GM12878 (cell line): ENCODE measurements around the gene ABCA4. TPM values are rescaled to one million over a fixed set of nuclear protein-coding genes. Genes with fewer than 3 reads are reported as not detected.

ENCODE experiments used
- ATAC-seq: fragments of 200-7000 bp; cut with Tn5 transposase; 3 replicates; pipeline ENCODE4 v1.9.1; 2020; ENCODE audit warnings: mild to moderate bottlenecking, moderate library complexity
- BruUV-seq: library from RNA; stranded (reverse); fragments of 400-500 nt; replicated peaks from 2 replicates; lab custom pipeline; 2021; lab: Mats Ljungman, UMichigan
- CTCF ChIA-PET: fragments of 300-600 bp; sonication (Branson Sonifier 250); formaldehyde crosslinking; extraction: SDS; loops from one replicate; lab custom pipeline; 2021; ENCODE audit warnings: inconsistent platforms; lab: Yijun Ruan, JAX
- POLR2A ChIA-PET: fragments of 350-600 bp; formaldehyde crosslinking; extraction: SDS; loops from one replicate; lab custom pipeline; 2021; ENCODE audit warnings: inconsistent platforms; lab: Charles Lee
- RAD21 ChIA-PET: fragments of 300-600 bp; sonication (Branson Sonifier 250); formaldehyde crosslinking; loops from one replicate; lab custom pipeline; 2023; ENCODE audit warnings: antibody characterized with exemption; ENCODE audit not compliant: unreplicated experiment; lab: Charles Lee
- SMC1A ChIA-PET: fragments of 300-600 bp; sonication (Branson Sonifier 250); formaldehyde crosslinking; loops from one replicate; lab custom pipeline; 2023; ENCODE audit not compliant: unreplicated experiment, uncharacterized antibody; lab: Charles Lee
- DNase-seq: peaks from one replicate; pipeline ENCODE4 v3.0.0-alpha.2; 2011; ENCODE audit warnings: low read depth, low spot score
- FAIRE-seq: peaks from 3 replicates; lab custom pipeline; 2011; peaks lifted over from hg19 to GRCh38; lab: Jason Lieb, UNC
- H2AFZ ChIP-seq: 2 replicates; pipeline ENCODE4 v1.6.0; 2011; ENCODE audit warnings: low read depth, low read length, control low read depth; ENCODE audit not compliant: control insufficient read depth
- H3K27ac ChIP-seq: 2 replicates; pipeline ENCODE4 v1.5.1; 2011; ENCODE audit warnings: control low read depth; ENCODE audit not compliant: control insufficient read depth, insufficient read depth
- H3K27me3 ChIP-seq, 2 experiments: replicated peaks in 1 of 2; 2 replicates each; pipeline versions ENCODE4 v1.6.0 to v1.6.1; 2011; ENCODE audit warnings: low read length in 1 of 2; ENCODE audit not compliant: control insufficient read depth in 2 of 2, insufficient read depth in 2 of 2
- H3K36me3 ChIP-seq, 2 experiments: 2 replicates each; pipeline ENCODE4 v1.5.1; 2011; ENCODE audit warnings: low read length in 1 of 2; ENCODE audit not compliant: control insufficient read depth in 2 of 2, insufficient read depth in 2 of 2
- H3K4me1 ChIP-seq: 2 replicates; pipeline ENCODE4 v1.6.1; 2011; ENCODE audit warnings: mild to moderate bottlenecking, low read length, moderate library complexity, mixed read lengths; ENCODE audit not compliant: control insufficient read depth, insufficient read depth
- H3K4me2 ChIP-seq: 2 replicates; pipeline ENCODE4 v1.6.0; 2011; ENCODE audit warnings: control low read depth; ENCODE audit not compliant: control insufficient read depth, insufficient read depth
- H3K4me3 ChIP-seq: fragments of 200-600 bp; sonication (generic); 2 replicates; pipeline ENCODE4 v1.5.1; 2016
- H3K79me2 ChIP-seq: 2 replicates; pipeline ENCODE4 v1.6.0; 2011; ENCODE audit warnings: low read length; ENCODE audit not compliant: control insufficient read depth, insufficient read depth
- H3K9ac ChIP-seq: 2 replicates; pipeline ENCODE4 v1.8.0; 2011; ENCODE audit warnings: low read length, control low read depth, mixed read lengths; ENCODE audit not compliant: control insufficient read depth, insufficient read depth
- H3K9me3 ChIP-seq: replicated peaks from 3 replicates; pipeline ENCODE4 v1.5.1; 2011; ENCODE audit warnings: mild to moderate bottlenecking, low read length; ENCODE audit not compliant: control insufficient read depth, insufficient read depth
- H4K20me1 ChIP-seq: 2 replicates; pipeline ENCODE4 v1.6.0; 2011; ENCODE audit not compliant: control insufficient read depth, insufficient read depth
- BCL11A ChIP-seq: IDR thresholded peaks from 2 replicates; pipeline ENCODE4 v1.6.1; 2011; ENCODE audit warnings: low read depth, low read length
- CBFB ChIP-seq: IDR thresholded peaks from 2 replicates; pipeline ENCODE4 v1.6.1; 2016; ENCODE audit warnings: antibody characterized with exemption, low read depth
- CUX1 ChIP-seq: IDR thresholded peaks from 2 replicates; pipeline ENCODE4 v1.6.1; 2012; ENCODE audit warnings: improper control_type of control experiment, low read depth, low read length; ENCODE audit not compliant: insufficient replicate concordance
- EGR1 ChIP-seq, 2 experiments: IDR thresholded peaks; 1 replicate in 1 of 2; 2 replicates in 1 of 2; pipeline ENCODE4 v1.6.1; 2011 to 2012; ENCODE audit warnings: low read depth in 2 of 2, low read length in 2 of 2, borderline replicate concordance in 1 of 2, mild to moderate bottlenecking in 1 of 2, moderate library complexity in 1 of 2
- IRF3 ChIP-seq: fragments of 450-650 bp; IDR thresholded peaks from 2 replicates; pipeline ENCODE4 v1.6.1; 2014; ENCODE audit warnings: mild to moderate bottlenecking
- MTA2 ChIP-seq: fragments of 450-650 bp; IDR thresholded peaks from 2 replicates; pipeline ENCODE4 v1.6.1; 2016; ENCODE audit warnings: low read depth, mild to moderate bottlenecking, moderate library complexity
- MTA3 ChIP-seq: IDR thresholded peaks from 2 replicates; pipeline ENCODE4 v1.6.1; 2012; ENCODE audit warnings: low read length, inconsistent platforms, borderline replicate concordance
- MYC ChIP-seq: IDR thresholded peaks from 2 replicates; pipeline ENCODE4 v1.6.1; 2011; ENCODE audit warnings: mild to moderate bottlenecking, low read length, moderate library complexity, inconsistent platforms; ENCODE audit not compliant: insufficient read depth, insufficient replicate concordance, insufficient read length, severe bottlenecking
- RCOR1 ChIP-seq: conservative IDR thresholded peaks from 2 replicates; pipeline ENCODE4 v1.6.1; 2012; ENCODE audit warnings: low read depth, low read length, improper control_type of control experiment
- RELA ChIP-seq: fragments of 450-650 bp; IDR thresholded peaks from 2 replicates; pipeline ENCODE4 v1.8.0; 2014; ENCODE audit warnings: borderline replicate concordance; ENCODE audit not compliant: partially characterized antibody
- SMC3 ChIP-seq: IDR thresholded peaks from 2 replicates; pipeline ENCODE4 v1.6.1; 2011; ENCODE audit warnings: low read length, improper control_type of control experiment, borderline replicate concordance
- YBX1 ChIP-seq: fragments of 450-650 bp; IDR thresholded peaks from 2 replicates; pipeline ENCODE4 v1.6.1; 2016; ENCODE audit warnings: antibody characterized with exemption
- ZBED1 ChIP-seq: IDR thresholded peaks from 2 replicates; pipeline ENCODE4 v1.6.1; 2016; ENCODE audit warnings: borderline replicate concordance
- ZNF217 ChIP-seq: fragments of 450-650 bp; IDR thresholded peaks from 2 replicates; pipeline ENCODE4 v1.6.1; 2017; ENCODE audit warnings: antibody characterized with exemption, mild to moderate bottlenecking
- ZNF622 ChIP-seq: fragments of 450-650 bp; IDR thresholded peaks from 2 replicates; pipeline ENCODE4 v1.6.1; 2017; ENCODE audit warnings: mild to moderate bottlenecking, inconsistent platforms
- WGBS: methylation state at CpG from one replicate; pipeline ENCODE4 v1.1.6; 2016; ENCODE audit warnings: low lambda C conversion rate; ENCODE audit not compliant: insufficient replicate concordance, insufficient coverage; ENCODE audit errors: missing lambda C conversion rate; 5-methylcytosine and 5-hydroxymethylcytosine counted together
- in situ Hi-C: fragments of 300-500 bp; cut with MboI; formaldehyde crosslinking; loops from 9 replicates; pipeline ENCODE4 v1.14.3; 2018; ENCODE audit warnings: mixed read lengths
- intact Hi-C: fragments of 100-400 bp; cut with micrococcal nuclease; formaldehyde crosslinking; loops from one replicate; pipeline ENCODE4 v1.14.2; 2022; ENCODE audit not compliant: unreplicated experiment
- polyA plus RNA-seq, 11 experiments: library from polyadenylated mRNA; depleted of rRNA in 4 of 11; unstranded in 6 of 11; stranded (reverse) in 5 of 11; fragments of >200 nt; fragmentation: Nextera tagmentation in 4 of 11; fragmentation: Illumina TruSeq in 1 of 11; extraction: Ambion mirVana in 4 of 11; extraction: Trizol in 1 of 11; gene quantifications; 1 replicate in 1 of 11; 2 replicates in 10 of 11; pipeline versions ENCODE4 v1.2.1 to v1.2.3, GENCODE V29; 2011 to 2016; ENCODE audit warnings: inconsistent platforms in 2 of 11, missing spikeins in 2 of 11, low read depth in 1 of 11
- total RNA-seq, 4 experiments: library from RNA; depleted of rRNA in 3 of 4; stranded (reverse); fragments of >200 nt in 3 of 4; fragmentation: Illumina TruSeq in 1 of 4; extraction: Trizol in 1 of 4; gene quantifications; 2 replicates each; pipeline versions ENCODE4 v1.2.1 to v1.2.3, GENCODE V29; 2013 to 2021
- TF ChIP-seq, protein P1 (sequence below): fragments of 450-650 bp; IDR thresholded peaks from 2 replicates; pipeline ENCODE4 v1.6.1; 2017; ENCODE audit warnings: mild to moderate bottlenecking, moderate library complexity

Gene ABCA4
- total and polyA plus RNA-seq, 10 of the 15 experiments (the other 5 are each of a cell fraction or from before 2014, with no cell fraction given): 0.03 to 0.28 (median 0.11) TPM; not detected in 3

DNA sequence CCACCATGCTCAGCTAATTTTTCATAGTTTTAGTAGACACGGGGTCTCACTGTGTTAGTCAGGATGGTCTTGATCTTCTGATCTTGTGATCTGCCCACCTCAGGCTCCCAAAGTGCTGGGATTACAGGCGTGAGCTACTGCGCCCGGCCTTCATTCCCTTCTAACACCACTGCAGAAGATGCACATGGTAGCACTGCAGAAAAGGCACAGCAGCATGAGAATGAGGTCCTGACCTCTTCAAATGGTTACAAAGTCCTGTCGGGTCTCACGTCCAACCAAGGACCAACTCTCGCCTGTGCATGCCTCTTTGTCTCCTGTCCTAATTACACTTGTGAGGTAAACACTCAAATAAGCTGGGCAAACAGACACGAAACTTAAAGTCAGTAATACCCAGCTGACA, 128.8 kb downstream of the ABCA4 start:
- POLR2A ChIA-PET: no interaction called here
- no peaks in the 10 kb centered on the region for H3K79me2 ChIP-seq
- H3K9me3 ChIP-seq: no peaks in the 10 kb centered on the region
- CTCF ChIA-PET: no interaction called here
- no peak overlapping the region for H3K9ac ChIP-seq
- 67% methylated on average over 8 of the region's 8 CpGs for WGBS
- H3K27ac ChIP-seq: no peak overlapping the region
- H4K20me1 ChIP-seq: no peaks in the 10 kb centered on the region
- FAIRE-seq (no peak), ATAC-seq (no peak), DNase-seq (no peak)
- H3K4me3 ChIP-seq: no peak overlapping the region
- RAD21 ChIA-PET: no interaction called here
- H3K4me1 ChIP-seq: no peaks in the 10 kb centered on the region
- no peak overlapping the region for H2AFZ ChIP-seq
- in situ Hi-C loops (no loop called here), intact Hi-C loops (no loop called here)
- H3K4me2 ChIP-seq: no peak overlapping the region
- no TSS peak for BruUV-seq
- SMC1A ChIA-PET: no interaction called here
- no peaks in the 10 kb centered on the region for H3K36me3 ChIP-seq
- H3K27me3 ChIP-seq: peaks cover 0 to 7% of the 10 kb centered on the region in 2 experiments; a peak in 1 of 4 replicates
- TF ChIP-seq MTA3: no peak
- TF ChIP-seq MYC: no peak
- TF ChIP-seq, protein P1, sequence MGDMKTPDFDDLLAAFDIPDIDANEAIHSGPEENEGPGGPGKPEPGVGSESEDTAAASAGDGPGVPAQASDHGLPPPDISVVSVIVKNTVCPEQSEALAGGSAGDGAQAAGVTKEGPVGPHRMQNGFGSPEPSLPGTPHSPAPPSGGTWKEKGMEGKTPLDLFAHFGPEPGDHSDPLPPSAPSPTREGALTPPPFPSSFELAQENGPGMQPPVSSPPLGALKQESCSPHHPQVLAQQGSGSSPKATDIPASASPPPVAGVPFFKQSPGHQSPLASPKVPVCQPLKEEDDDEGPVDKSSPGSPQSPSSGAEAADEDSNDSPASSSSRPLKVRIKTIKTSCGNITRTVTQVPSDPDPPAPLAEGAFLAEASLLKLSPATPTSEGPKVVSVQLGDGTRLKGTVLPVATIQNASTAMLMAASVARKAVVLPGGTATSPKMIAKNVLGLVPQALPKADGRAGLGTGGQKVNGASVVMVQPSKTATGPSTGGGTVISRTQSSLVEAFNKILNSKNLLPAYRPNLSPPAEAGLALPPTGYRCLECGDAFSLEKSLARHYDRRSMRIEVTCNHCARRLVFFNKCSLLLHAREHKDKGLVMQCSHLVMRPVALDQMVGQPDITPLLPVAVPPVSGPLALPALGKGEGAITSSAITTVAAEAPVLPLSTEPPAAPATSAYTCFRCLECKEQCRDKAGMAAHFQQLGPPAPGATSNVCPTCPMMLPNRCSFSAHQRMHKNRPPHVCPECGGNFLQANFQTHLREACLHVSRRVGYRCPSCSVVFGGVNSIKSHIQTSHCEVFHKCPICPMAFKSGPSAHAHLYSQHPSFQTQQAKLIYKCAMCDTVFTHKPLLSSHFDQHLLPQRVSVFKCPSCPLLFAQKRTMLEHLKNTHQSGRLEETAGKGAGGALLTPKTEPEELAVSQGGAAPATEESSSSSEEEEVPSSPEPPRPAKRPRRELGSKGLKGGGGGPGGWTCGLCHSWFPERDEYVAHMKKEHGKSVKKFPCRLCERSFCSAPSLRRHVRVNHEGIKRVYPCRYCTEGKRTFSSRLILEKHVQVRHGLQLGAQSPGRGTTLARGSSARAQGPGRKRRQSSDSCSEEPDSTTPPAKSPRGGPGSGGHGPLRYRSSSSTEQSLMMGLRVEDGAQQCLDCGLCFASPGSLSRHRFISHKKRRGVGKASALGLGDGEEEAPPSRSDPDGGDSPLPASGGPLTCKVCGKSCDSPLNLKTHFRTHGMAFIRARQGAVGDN: no peak
- no peak for TF ChIP-seq EGR1 (IDR thresholded peaks at IDR 0.05; ENCODE audit: borderline replicate concordance in 1 of 2, low read depth in 2 of 2, low read length in 2 of 2)
- TF ChIP-seq RCOR1: no peak
- TF ChIP-seq SMC3: no peak
- TF ChIP-seq CBFB: no peak
- TF ChIP-seq RELA: no peak
- TF ChIP-seq CUX1: no peak
- TF ChIP-seq IRF3: no peak
- TF ChIP-seq MTA2: no peak
- TF ChIP-seq BCL11A: no peak
- no peak for TF ChIP-seq YBX1
- TF ChIP-seq ZNF622: no peak
- TF ChIP-seq ZNF217: no peak
- no peak for TF ChIP-seq ZBED1
